ENCODE results near the gene HOXC13. TPM values are rescaled to one million over a fixed set of nuclear protein-coding genes. Genes with fewer than 3 reads are reported as not detected.
A peak's percentile ranks its signal among the peaks of the same experiment; 100 is the strongest.

Gene HOXC13
- polyA plus RNA-seq, 10 donors: 0.68 to 1.4 TPM; not detected in 8

- peak in 1 of 3 donors; percentile 76 for DNase-seq
These were observed 54.8 kb downstream of the HOXC13 start for GRCh38 chr12:53993162-53994008.

- DNase-seq: peak in 1 of 3 donors; percentile 82
These were observed 55.3 kb downstream of the HOXC13 start for GRCh38 chr12:53994009-53994263.

GRCh38 chr12:53994264-53995001, 55.8 kb downstream of the HOXC13 start:
- DNase-seq: peak in 1 of 3 donors; percentile 84

GRCh38 chr12:53995002-53995377, 56.4 kb downstream of the HOXC13 start:
- DNase-seq: no peak

GRCh38 chr12:53995378-53996239, 57.0 kb downstream of the HOXC13 start:
- DNase-seq: peak in 1 of 3 donors; percentile 93

Other genes starting within 250 kb of the HOXC13 start
- gene CALCOCO1, start 211.4 kb upstream of the HOXC13 start, polyA plus RNA-seq (ENCODE audit: insufficient read length in 10 of 10): 10 to 100 TPM; 63.6 to 99.1 (median 79.6) TPM
- gene CISTR, start 186.9 kb upstream of the HOXC13 start, polyA plus RNA-seq (ENCODE audit: insufficient read length in 10 of 10): not detected
- gene HOXC12, start 16.1 kb downstream of the HOXC13 start, polyA plus RNA-seq (ENCODE audit: insufficient read length in 10 of 10): under 1 TPM in 2 of 10 donors, not detected in 8; 0.61 TPM
- 1 to 10 TPM in 4 of 10 donors, under 1 TPM in 2, not detected in 4; 0.08 to 9.7 (median 2.8) TPM for gene HOXC11, start 34.3 kb downstream of the HOXC13 start, polyA plus RNA-seq (ENCODE audit: insufficient read length in 10 of 10)
- gene HOTAIR, start 36.1 kb downstream of the HOXC13 start, polyA plus RNA-seq (ENCODE audit: insufficient read length in 10 of 10): 1 to 10 TPM in 2 of 10 donors, under 1 TPM in 4, not detected in 4; 0.05 to 7.9 (median 0.68) TPM
- gene HOXC10, start 46.3 kb downstream of the HOXC13 start, polyA plus RNA-seq (ENCODE audit: insufficient read length in 10 of 10): 10 to 100 TPM in 5 of 10 donors, under 1 TPM in 3, not detected in 2; 0.33 to 55.3 (median 28.8) TPM
- 10 to 100 TPM in 5 of 10 donors, 1 to 10 TPM in 2, under 1 TPM in 3; 0.75 to 18.3 (median 8.0) TPM for gene HOXC9, start 61.3 kb downstream of the HOXC13 start, polyA plus RNA-seq (ENCODE audit: insufficient read length in 10 of 10)
- gene HOXC8, start 70.2 kb downstream of the HOXC13 start, polyA plus RNA-seq (ENCODE audit: insufficient read length in 10 of 10): 10 to 100 TPM in 3 of 10 donors, 1 to 10 TPM in 3, under 1 TPM in 4; 0.50 to 13.8 (median 4.5) TPM
- gene HOXC6, start 89.6 kb downstream of the HOXC13 start, polyA plus RNA-seq (ENCODE audit: insufficient read length in 10 of 10): 10 to 100 TPM in 8 of 10 donors, 1 to 10 TPM in 2; 9.6 to 30.4 (median 13.2) TPM
- 1 to 10 TPM in 9 of 10 donors, under 1 TPM in 1; 0.63 to 2.7 (median 1.8) TPM for gene HOXC5, start 94.2 kb downstream of the HOXC13 start, polyA plus RNA-seq (ENCODE audit: insufficient read length in 10 of 10)
- 10 to 100 TPM; 17.4 to 26.2 (median 20.8) TPM for gene HOXC4, start 115.0 kb downstream of the HOXC13 start, polyA plus RNA-seq (ENCODE audit: insufficient read length in 10 of 10)

All from muscle of back (tissue), 11 donors.